Activated CD8-positive, alpha-beta T cell treated with anti-CD3 and anti-CD28 coated beads, Interleukin-2, amount 10 ng/mL, durations not matched to agents 7 days and 5 days (primary cell): ENCODE measurements around the gene CAPZA1. TPM values are rescaled to one million over a fixed set of nuclear protein-coding genes. Genes with fewer than 3 reads are reported as not detected.

ENCODE experiments used
- ATAC-seq: fragments of 150-1000 bp; cut with Tn5 transposase; one replicate; pipeline ENCODE4 v1.10.0; 2021; ENCODE audit warnings: moderate library complexity
- CTCF ChIA-PET: fragments of 350-600 bp; sonication (Branson Sonifier 250); formaldehyde crosslinking; loops from one replicate; lab custom pipeline; 2021; ENCODE audit warnings: antibody characterized with exemption; lab: Charles Lee
- POLR2A ChIA-PET: fragments of 350-600 bp; sonication (Branson Sonifier 250); formaldehyde crosslinking; loops from one replicate; lab custom pipeline; 2021; ENCODE audit warnings: antibody characterized with exemption; lab: Charles Lee
- DNase-seq: peaks from one replicate; pipeline ENCODE4 v3.0.0-alpha.2; 2020
- H3K27ac Mint-ChIP-seq: one replicate; pipeline ENCODE4 v1.8.0; 2021; ENCODE audit warnings: mild to moderate bottlenecking, mixed read lengths
- H3K27me3 Mint-ChIP-seq: one replicate; pipeline ENCODE4 v1.8.0; 2021; ENCODE audit warnings: low read depth, mixed read lengths
- H3K36me3 Mint-ChIP-seq: one replicate; pipeline ENCODE4 v1.8.0; 2021; ENCODE audit warnings: low read depth, mixed read lengths
- H3K4me1 Mint-ChIP-seq: one replicate; pipeline ENCODE4 v1.8.0; 2021; ENCODE audit warnings: low read depth, mixed read lengths
- H3K4me3 Mint-ChIP-seq: one replicate; pipeline ENCODE4 v1.8.0; 2021; ENCODE audit warnings: mild to moderate bottlenecking, mixed read lengths
- H3K9me3 Mint-ChIP-seq: one replicate; pipeline ENCODE4 v1.8.0; 2022; ENCODE audit warnings: mixed read lengths; ENCODE audit not compliant: insufficient read depth
- total RNA-seq, 2 experiments: library from RNA; stranded (reverse); gene quantifications; one replicate each; pipeline ENCODE4 v1.2.3, GENCODE V29; 2021

CAPZA1 gene
- total RNA-seq, 2 experiments from 2014 or later = 279 to 280 TPM

GRCh38 chr1:112666946-112667345 is 47.3 kb downstream of the CAPZA1 start:
- ChIA-PET POLR2A (no interaction called here), CTCF (no interaction called here)
- DNase-seq = no peak
- H3K27me3 Mint-ChIP-seq = no peaks in the 10 kb centered on the region
- no peak overlapping the region for H3K4me3 Mint-ChIP-seq
- peaks cover 27% of the 10 kb centered on the region for H3K4me1 Mint-ChIP-seq
- peak overlapping the region; percentile 62 for H3K27ac Mint-ChIP-seq
- no peaks in the 10 kb centered on the region for H3K9me3 Mint-ChIP-seq
- peaks cover 85% of the 10 kb centered on the region for H3K36me3 Mint-ChIP-seq
- no peak for ATAC-seq

- H3K27ac Mint-ChIP-seq = peak overlapping the region; percentile 31
- ChIA-PET CTCF (interaction anchor here (0.8 to 1.3 kb wide), 3 partner anchors 10 to 281 kb away, joined by 4 to 5 read pairs (median 5); partner anchors contain the start of gene PPM1J), POLR2A (interaction anchor here (1.4 to 4.6 kb wide), 2 partner anchors 32 to 53 kb away, joined by 3 to 46 read pairs; partner anchors contain the start of genes CAPZA1 and ST7L)
- ATAC-seq (no peak), DNase-seq (no peak)
- H3K36me3 Mint-ChIP-seq = peaks cover 79% of the 10 kb centered on the region
- H3K4me3 Mint-ChIP-seq = no peak overlapping the region
- no peaks in the 10 kb centered on the region for H3K9me3 Mint-ChIP-seq
- H3K27me3 Mint-ChIP-seq = no peaks in the 10 kb centered on the region
- H3K4me1 Mint-ChIP-seq = peaks cover 59% of the 10 kb centered on the region
Measured at GRCh38 chr1:112672009-112672408, 52.4 kb downstream of the CAPZA1 start.

GRCh38 chr1:112672842-112673241 is 53.2 kb downstream of the CAPZA1 start:
- ATAC-seq (no peak), DNase-seq (no peak)
- POLR2A ChIA-PET = interaction anchor here (1.4 to 4.6 kb wide), 2 partner anchors 31 to 54 kb away, joined by 3 to 46 read pairs; partner anchors contain the start of genes CAPZA1 and ST7L
- CTCF ChIA-PET = interaction anchor here (1.2 to 4.3 kb wide), 6 partner anchors 9 to 51 kb away, joined by 3 to 17 read pairs (median 5); partner anchors contain the start of gene PPM1J
- Mint-ChIP-seq H3K27ac (peak overlapping the region; percentile 62), H3K36me3 (peaks cover 74% of the 10 kb centered on the region), H3K27me3 (no peaks in the 10 kb centered on the region), H3K4me3 (no peak overlapping the region), H3K4me1 (peaks cover 55% of the 10 kb centered on the region), H3K9me3 (no peaks in the 10 kb centered on the region)

- POLR2A ChIA-PET = interaction anchor here (0.6 to 4.6 kb wide), 17 partner anchors 9 to 172 kb away, joined by 3 to 46 read pairs (median 4); partner anchors contain the start of genes CAPZA1 and ST7L
- H3K4me3 Mint-ChIP-seq = peak overlapping the region; percentile 95
- ATAC-seq = peak; percentile 3
- H3K36me3 Mint-ChIP-seq = peaks cover 69% of the 10 kb centered on the region
- peaks cover 54% of the 10 kb centered on the region for H3K4me1 Mint-ChIP-seq
- H3K27me3 Mint-ChIP-seq = no peaks in the 10 kb centered on the region
- H3K27ac Mint-ChIP-seq = peak overlapping the region; percentile 97
- H3K9me3 Mint-ChIP-seq = no peaks in the 10 kb centered on the region
- CTCF ChIA-PET = interaction anchor here (0.6 to 4.3 kb wide), 14 partner anchors 10 to 172 kb away, joined by 3 to 19 read pairs (median 4); partner anchors contain the start of gene PPM1J
- no peak for DNase-seq
Measured at GRCh38 chr1:112673592-112674439, 54.2 kb downstream of the CAPZA1 start.

- no peaks in the 10 kb centered on the region for H3K9me3 Mint-ChIP-seq
- peaks cover 47% of the 10 kb centered on the region for H3K4me1 Mint-ChIP-seq
- H3K4me3 Mint-ChIP-seq = peak within 1 kb of the TSS; percentile 95
- ATAC-seq = peak; percentile 77
- H3K36me3 Mint-ChIP-seq = peaks cover 64% of the 10 kb centered on the region
- peak; percentile 75 for DNase-seq
- ChIA-PET CTCF (interaction anchor here (0.8 to 4.3 kb wide), 11 partner anchors 21 to 173 kb away, joined by 3 to 19 read pairs (median 5); partner anchors contain the start of gene PPM1J), POLR2A (interaction anchor here (0.6 to 4.6 kb wide), 19 partner anchors 9 to 173 kb away, joined by 3 to 46 read pairs (median 5); partner anchors contain the start of genes CAPZA1 and ST7L)
- no peaks in the 10 kb centered on the region for H3K27me3 Mint-ChIP-seq
- H3K27ac Mint-ChIP-seq = peak within 1 kb of the TSS; percentile 97
Measured at GRCh38 chr1:112674440-112674985, 54.9 kb downstream of the CAPZA1 start, which contains the start of gene MOV10. TSS of gene MOV10 (plus strand) at chr1:112674659. CDS start at chr1:112674913, 254 bp downstream.

- ChIA-PET POLR2A (interaction anchor here (0.6 to 4.6 kb wide), 18 partner anchors 9 to 56 kb away, joined by 3 to 46 read pairs (median 5); partner anchors contain the start of genes CAPZA1 and ST7L), CTCF (interaction anchor here (0.8 to 4.3 kb wide), 9 partner anchors 22 to 173 kb away, joined by 3 to 19 read pairs (median 5); partner anchors contain the start of gene PPM1J)
- DNase-seq = peak; percentile 47
- Mint-ChIP-seq H3K4me1 (peaks cover 44% of the 10 kb centered on the region), H3K36me3 (peaks cover 62% of the 10 kb centered on the region), H3K4me3 (peak overlapping the region; percentile 95), H3K27ac (peak overlapping the region; percentile 97), H3K27me3 (no peaks in the 10 kb centered on the region), H3K9me3 (no peaks in the 10 kb centered on the region)
- ATAC-seq = peak; percentile 67
Measured at GRCh38 chr1:112674986-112675727, 55.5 kb downstream of the CAPZA1 start.

GRCh38 chr1:112675728-112676381 is 56.2 kb downstream of the CAPZA1 start:
- ChIA-PET POLR2A (interaction anchor here (1.2 to 4.6 kb wide), 9 partner anchors 17 to 57 kb away, joined by 3 to 46 read pairs (median 10); partner anchors contain the start of genes CAPZA1 and ST7L), CTCF (interaction anchor here (1.2 to 4.3 kb wide), 5 partner anchors 25 to 174 kb away, joined by 3 to 19 read pairs (median 17); partner anchors contain the start of gene PPM1J)
- H3K36me3 Mint-ChIP-seq = peaks cover 56% of the 10 kb centered on the region
- H3K4me3 Mint-ChIP-seq = peak overlapping the region; percentile 79
- H3K27me3 Mint-ChIP-seq = no peaks in the 10 kb centered on the region
- H3K9me3 Mint-ChIP-seq = no peaks in the 10 kb centered on the region
- no peak for DNase-seq
- ATAC-seq = no peak
- peaks cover 44% of the 10 kb centered on the region for H3K4me1 Mint-ChIP-seq
- peak overlapping the region; percentile 84 for H3K27ac Mint-ChIP-seq

GRCh38 chr1:112676543-112676942 is 56.9 kb downstream of the CAPZA1 start:
- Mint-ChIP-seq H3K27ac (no peak overlapping the region), H3K4me3 (no peak overlapping the region), H3K4me1 (peaks cover 44% of the 10 kb centered on the region), H3K27me3 (no peaks in the 10 kb centered on the region), H3K9me3 (no peaks in the 10 kb centered on the region), H3K36me3 (peaks cover 52% of the 10 kb centered on the region)
- ChIA-PET CTCF (interaction anchor here (3.5 to 4.3 kb wide), 2 partner anchors 32 to 39 kb away, joined by 17 to 19 read pairs; partner anchors contain the start of gene PPM1J), POLR2A (interaction anchor here (3.2 kb wide), 1 partner anchor 28 kb away, joined by 21 read pairs; no protein-coding TSS in a partner anchor)
- no peak for ATAC-seq
- DNase-seq = no peak

GRCh38 chr1:112677501-112677900 is 57.9 kb downstream of the CAPZA1 start:
- H3K4me3 Mint-ChIP-seq = no peak overlapping the region
- DNase-seq (no peak), ATAC-seq (no peak)
- CTCF ChIA-PET = no interaction called here
- no peaks in the 10 kb centered on the region for H3K27me3 Mint-ChIP-seq
- peaks cover 41% of the 10 kb centered on the region for H3K4me1 Mint-ChIP-seq
- H3K36me3 Mint-ChIP-seq = peaks cover 43% of the 10 kb centered on the region
- H3K27ac Mint-ChIP-seq = no peak overlapping the region
- no peaks in the 10 kb centered on the region for H3K9me3 Mint-ChIP-seq
- POLR2A ChIA-PET = no interaction called here

GRCh38 chr1:112678605-112679004 is 59.0 kb downstream of the CAPZA1 start:
- ATAC-seq = no peak
- Mint-ChIP-seq H3K27me3 (no peaks in the 10 kb centered on the region), H3K4me3 (no peak overlapping the region), H3K27ac (no peak overlapping the region), H3K9me3 (no peaks in the 10 kb centered on the region), H3K36me3 (peaks cover 34% of the 10 kb centered on the region), H3K4me1 (peaks cover 30% of the 10 kb centered on the region)
- ChIA-PET POLR2A (no interaction called here), CTCF (no interaction called here)
- DNase-seq = no peak
